WERI-Rb-1 (cell line): ENCODE data around the gene CHD3.

ENCODE experiments used
- DNase-seq: peaks from one replicate; pipeline ENCODE4 v3.0.0-alpha.2; 2020
- H3K27ac ChIP-seq: fragments of 250-450 bp; sonication (Bioruptor Pico); 2 replicates; pipeline ENCODE4 v1.5.1; 2020; ENCODE audit warnings: mild to moderate bottlenecking, moderate library complexity
- H3K27me3 ChIP-seq: fragments of 250-450 bp; sonication (Bioruptor Pico); 2 replicates; pipeline ENCODE4 v1.5.1; 2021; ENCODE audit warnings: mild to moderate bottlenecking, low read depth, moderate library complexity; ENCODE audit not compliant: insufficient read depth, severe bottlenecking
- H3K36me3 ChIP-seq: fragments of 250-450 bp; sonication (Bioruptor Pico); 2 replicates; pipeline ENCODE4 v1.5.1; 2020; ENCODE audit warnings: mild to moderate bottlenecking, moderate library complexity
- H3K4me3 ChIP-seq: 2 replicates; pipeline ENCODE4 v1.5.1; 2011; ENCODE audit warnings: low read depth, mild to moderate bottlenecking, control low read depth, low read length
- H3K9me3 ChIP-seq: fragments of 250-450 bp; sonication (Bioruptor Pico); 2 replicates; pipeline ENCODE4 v1.5.1; 2021; ENCODE audit warnings: mild to moderate bottlenecking, moderate library complexity; ENCODE audit not compliant: severe bottlenecking
- CTCF ChIP-seq: IDR thresholded peaks from 2 replicates; pipeline ENCODE4 v1.5.1; 2011; ENCODE audit warnings: low read depth, mild to moderate bottlenecking, control low read depth, inconsistent platforms, low read length

Gene CHD3

GRCh38 chr17:7915611-7916384, 27.2 kb downstream of the CHD3 start, which contains the start of gene RNF227:
Gene RNF227, minus strand, starts transcription at chr17:7916289. Its CDS starts 94 bp downstream, at chr17:7916195.
- peak within 1 kb of the TSS; percentile 72 for H3K4me3 ChIP-seq
- peak within 1 kb of the TSS; percentile 91 for H3K27ac ChIP-seq
- no peak for TF ChIP-seq CTCF
- H3K36me3 ChIP-seq: peaks cover 12% of the 10 kb centered on the region
- no peaks in the 10 kb centered on the region for H3K27me3 ChIP-seq
- DNase-seq: peak; percentile 94
- no peaks in the 10 kb centered on the region for H3K9me3 ChIP-seq

GRCh38 chr17:7916385-7916682, 27.7 kb downstream of the CHD3 start:
- DNase-seq: no peak
- peak overlapping the region; percentile 50 for H3K4me3 ChIP-seq
- no peaks in the 10 kb centered on the region for H3K9me3 ChIP-seq
- no peaks in the 10 kb centered on the region for H3K27me3 ChIP-seq
- peaks cover 9% of the 10 kb centered on the region for H3K36me3 ChIP-seq
- H3K27ac ChIP-seq: peak overlapping the region; percentile 91
- no peak for TF ChIP-seq CTCF

GRCh38 chr17:7916808-7917207, 28.2 kb downstream of the CHD3 start:
- no peaks in the 10 kb centered on the region for H3K27me3 ChIP-seq
- H3K27ac ChIP-seq: no peak overlapping the region
- peaks cover 5% of the 10 kb centered on the region for H3K36me3 ChIP-seq
- H3K9me3 ChIP-seq: no peaks in the 10 kb centered on the region
- peak overlapping the region; percentile 50; the same call in 1 of the 2 replicates for H3K4me3 ChIP-seq
- TF ChIP-seq CTCF: no peak
- no peak for DNase-seq

DNA sequence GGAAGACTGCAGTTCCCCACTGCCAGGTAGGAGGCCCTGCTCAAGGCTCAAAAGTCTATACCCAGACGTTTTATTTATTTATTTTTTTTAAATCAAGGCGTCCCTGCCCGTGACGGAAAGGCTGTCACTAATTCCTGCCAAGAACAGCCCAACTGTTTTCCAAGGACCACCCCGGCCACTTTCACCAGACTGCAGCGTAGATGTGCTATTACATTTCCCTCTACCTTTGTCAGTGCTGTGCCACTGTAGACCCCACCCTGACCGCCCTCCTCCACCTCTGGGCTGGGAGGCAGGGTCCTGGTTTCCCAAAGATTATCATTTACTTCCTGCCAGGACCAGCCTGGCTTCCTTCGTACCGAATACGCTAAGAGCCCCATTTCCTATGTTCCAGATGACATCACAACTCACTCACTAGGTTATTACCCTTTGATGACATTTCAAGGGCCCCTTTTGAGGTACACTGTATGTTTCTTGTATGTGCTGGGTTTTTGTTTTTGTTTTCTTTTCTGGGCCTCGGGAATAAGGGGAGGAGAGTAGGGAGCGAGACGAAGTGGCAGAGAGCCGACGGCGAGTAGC, 33.8 kb downstream of the CHD3 start:
- no peak for DNase-seq
- Histone ChIP-seq H3K36me3 (no peaks in the 10 kb centered on the region; the same call in 1 of the 2 replicates), H3K27ac (no peak overlapping the region), H3K27me3 (no peaks in the 10 kb centered on the region), H3K9me3 (no peaks in the 10 kb centered on the region), H3K4me3 (no peak overlapping the region)
- TF ChIP-seq CTCF: no peak

- Histone ChIP-seq H3K4me3 (no peak overlapping the region), H3K27me3 (no peaks in the 10 kb centered on the region), H3K36me3 (no peaks in the 10 kb centered on the region; the same call in 1 of the 2 replicates), H3K9me3 (no peaks in the 10 kb centered on the region), H3K27ac (no peak overlapping the region)
- DNase-seq: no peak
- TF ChIP-seq CTCF: no peak
Observed at GRCh38 chr17:7922845-7923628, 34.4 kb downstream of the CHD3 start.
